Esophagus (tissue), 2 donors: ENCODE data around the gene RASSF4. TPM values are rescaled to one million over a fixed set of nuclear protein-coding genes. Genes with fewer than 3 reads are reported as not detected.

Experiments used
- H3K27ac ChIP-seq, 2 donors: one replicate each; pipeline ENCODE4 v1.5.1; 2013; ENCODE audit warnings: low read depth in 2 of 2, mild to moderate bottlenecking in 2 of 2, inconsistent platforms in 1 of 2, low read length in 1 of 2, moderate library complexity in 1 of 2
- H3K27me3 ChIP-seq, 2 donors: one replicate each; pipeline ENCODE4 v1.6.1; 2013; ENCODE audit warnings: low read length in 2 of 2, control low read depth in 1 of 2, mild to moderate bottlenecking in 1 of 2; ENCODE audit not compliant: insufficient read depth in 2 of 2, control insufficient read depth in 1 of 2
- H3K36me3 ChIP-seq, 2 donors: one replicate each; pipeline ENCODE4 v1.6.1; 2013; ENCODE audit warnings: low read length in 1 of 2; ENCODE audit not compliant: control insufficient read depth in 2 of 2, insufficient read depth in 2 of 2
- H3K4me1 ChIP-seq, 2 donors: one replicate each; pipeline ENCODE4 v1.6.1; 2013; ENCODE audit warnings: low read length in 1 of 2; ENCODE audit not compliant: control insufficient read depth in 2 of 2, insufficient read depth in 2 of 2
- H3K4me3 ChIP-seq, 2 donors: one replicate each; pipeline ENCODE4 v1.5.1; 2013; ENCODE audit warnings: low read length in 2 of 2, mild to moderate bottlenecking in 2 of 2, low read depth in 1 of 2, moderate library complexity in 1 of 2
- H3K9me3 ChIP-seq, 2 donors: one replicate each; pipeline ENCODE4 v1.6.1; 2013; ENCODE audit warnings: mild to moderate bottlenecking in 2 of 2, low read depth in 1 of 2, low read length in 1 of 2, moderate library complexity in 1 of 2; ENCODE audit not compliant: control insufficient read depth in 2 of 2, insufficient read depth in 1 of 2
- WGBS, 2 donors: extraction: QIAGEN DNeasy Blood & Tissue Kit; methylation state at CpG; one replicate each; pipeline ENCODE4 v1.1.7; 2013; 5-methylcytosine and 5-hydroxymethylcytosine counted together
- polyA plus RNA-seq, 2 donors: library from polyadenylated mRNA; stranded (reverse); fragments of 200-250 nt; gene quantifications; one replicate each; pipeline ENCODE4 v1.2.3, GENCODE V29; 2013
- donor health status: healthy with polysubstance abuse.
- donor health status: Bipolar disorder and iron deficiency.

Gene RASSF4
- polyA plus RNA-seq, 2 donors, result 3.6 to 3.7 TPM

DNA sequence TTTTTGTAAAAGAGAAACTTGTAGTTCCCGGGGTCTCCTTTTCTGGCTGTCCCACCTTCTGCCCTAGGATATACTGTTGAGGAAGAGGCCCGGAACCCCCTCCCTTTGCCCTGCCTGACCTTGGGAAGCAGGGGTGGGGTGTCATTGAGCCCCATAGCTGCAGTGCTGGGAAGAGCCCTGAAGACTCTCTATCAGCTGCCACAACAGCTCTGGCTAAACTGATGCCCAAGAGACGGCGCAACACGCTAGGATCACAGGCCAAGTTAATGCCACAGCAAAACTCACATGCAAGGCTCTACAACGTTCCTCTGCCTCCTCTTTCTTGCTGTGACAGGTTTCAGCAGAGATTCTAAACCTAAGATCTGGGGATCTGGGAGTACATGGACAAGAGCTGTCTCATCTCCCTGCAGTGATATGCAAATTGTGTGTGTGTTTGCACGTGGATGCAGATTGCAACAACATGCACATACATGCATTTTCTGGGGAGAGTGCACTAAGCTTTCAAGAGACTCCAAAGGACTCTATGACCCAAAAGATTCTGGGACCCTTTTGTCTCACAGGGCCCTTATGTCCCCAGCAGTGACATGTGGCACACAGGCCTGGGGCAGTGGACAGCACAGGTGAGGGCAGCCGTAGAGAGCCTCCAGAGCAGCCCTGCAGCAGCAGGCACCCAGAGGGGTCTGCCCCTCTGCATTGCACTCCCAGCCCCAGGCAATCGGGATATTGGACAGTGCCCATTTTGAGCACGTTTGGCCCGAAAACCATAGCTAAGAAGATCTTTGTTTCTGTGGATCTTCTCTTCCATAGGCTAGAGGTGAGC is 2.5 kb downstream of the RASSF4 start:
- Histone ChIP-seq H3K27me3 (no peaks in the 10 kb centered on the region), H3K27ac (no peak overlapping the region), H3K9me3 (no peaks in the 10 kb centered on the region), H3K4me3 (no peak overlapping the region), H3K4me1 (peaks cover 3 to 6% of the 10 kb centered on the region in 2 donors), H3K36me3 (no peaks in the 10 kb centered on the region)
- WGBS, 2 donors, result 73% methylated on average over 11 of the region's 11 CpGs

- 82% methylated on average over 19 of the region's 19 CpGs for WGBS, 2 donors
- peaks cover 3 to 5% of the 10 kb centered on the region in 2 donors for H3K4me1 ChIP-seq
- H3K27ac ChIP-seq, result peak overlapping the region; percentile 1 to 25
- no peaks in the 10 kb centered on the region for H3K36me3 ChIP-seq
- no peak overlapping the region for H3K4me3 ChIP-seq
- H3K9me3 ChIP-seq, result no peaks in the 10 kb centered on the region
- no peaks in the 10 kb centered on the region for H3K27me3 ChIP-seq
These were observed 3.5 kb downstream of the RASSF4 start for GRCh38 chr10:44962870-44963738.

DNA sequence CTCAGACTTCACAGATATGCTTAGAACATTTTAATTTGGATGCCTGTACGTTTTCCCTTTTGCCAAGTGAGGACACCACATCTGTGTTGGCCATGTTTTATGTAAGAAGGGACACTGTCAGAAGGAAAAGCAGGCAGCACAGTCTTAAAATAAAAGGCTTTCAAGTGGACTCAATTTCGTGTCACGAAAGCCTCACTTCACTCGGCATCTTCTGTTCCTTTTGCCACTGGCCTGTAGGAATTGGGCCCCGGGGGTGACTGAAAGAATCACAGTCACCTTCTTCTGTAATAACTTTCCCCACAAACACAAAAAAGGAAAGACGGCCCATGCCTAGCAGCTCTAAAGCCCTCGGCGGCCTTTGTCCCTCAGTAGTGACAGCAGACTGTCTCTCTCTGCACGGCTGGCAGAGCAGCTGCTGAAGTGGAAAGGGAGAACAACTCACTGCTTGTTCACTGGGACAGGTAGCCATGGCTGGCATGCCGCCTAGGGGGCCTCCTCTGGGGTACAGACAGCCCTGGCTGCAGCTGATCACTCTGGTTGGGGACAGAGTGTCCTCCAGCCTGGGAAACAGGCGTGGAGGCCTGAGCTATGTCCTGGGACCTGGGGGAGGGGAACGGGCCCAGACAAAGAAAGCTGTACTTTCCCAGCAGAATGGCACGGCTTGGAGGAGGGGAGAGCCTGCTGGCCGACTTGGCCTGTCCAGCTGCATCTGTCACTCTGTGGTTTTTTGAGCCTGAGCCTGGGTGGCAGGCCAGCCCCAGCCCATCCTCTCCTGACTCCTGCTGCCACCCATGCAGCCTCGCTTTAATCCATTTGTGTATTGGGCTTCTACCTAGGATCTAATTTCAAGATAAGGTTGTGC is 4.4 kb downstream of the RASSF4 start:
- Histone ChIP-seq H3K9me3 (peaks cover 0 to 2% of the 10 kb centered on the region in 2 donors), H3K4me1 (peaks cover 4 to 11% of the 10 kb centered on the region in 2 donors), H3K27me3 (no peaks in the 10 kb centered on the region), H3K4me3 (no peak overlapping the region), H3K36me3 (no peaks in the 10 kb centered on the region), H3K27ac (peak overlapping the region in 1 of 2 donors; percentile 30)
- WGBS, 2 donors, result 68 to 74% methylated on average over 15 of the region's 15 CpGs

DNA sequence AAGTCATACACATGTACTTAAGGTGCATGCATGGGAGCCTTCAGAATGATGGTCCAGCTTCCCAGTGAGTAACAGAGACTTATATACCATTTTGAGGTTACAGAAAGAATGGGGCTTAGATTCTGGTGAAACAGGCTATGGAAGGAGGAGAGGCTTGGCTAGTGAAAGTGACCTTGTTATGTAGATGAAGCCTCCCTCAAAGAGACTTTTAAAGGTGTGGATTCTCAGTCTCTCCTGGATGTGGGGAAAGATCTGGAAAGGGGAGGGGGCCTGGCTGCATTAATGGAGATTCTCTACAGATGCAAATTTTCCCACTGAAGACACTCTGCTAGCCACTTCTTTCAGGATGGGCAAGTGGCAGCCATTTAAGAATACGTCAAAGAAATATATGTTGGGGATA is 5.5 kb downstream of the RASSF4 start:
- peaks cover 0 to 2% of the 10 kb centered on the region in 2 donors for H3K9me3 ChIP-seq
- H3K36me3 ChIP-seq, result peaks cover 0 to 4% of the 10 kb centered on the region in 2 donors
- H3K4me3 ChIP-seq, result no peak overlapping the region
- 93 to 95% methylated on average over 1 of the region's 1 CpG for WGBS, 2 donors
- H3K4me1 ChIP-seq, result peaks cover 4 to 9% of the 10 kb centered on the region in 2 donors
- H3K27me3 ChIP-seq, result no peaks in the 10 kb centered on the region
- H3K27ac ChIP-seq, result no peak overlapping the region

- no peak overlapping the region for H3K27ac ChIP-seq
- WGBS, 2 donors, result 75 to 87% methylated on average over 6 of the region's 6 CpGs
- H3K4me1 ChIP-seq, result peaks cover 4 to 9% of the 10 kb centered on the region in 2 donors
These were observed 6.1 kb downstream of the RASSF4 start for GRCh38 chr10:44965651-44966097.

GRCh38 chr10:44966129-44966815 is 6.7 kb downstream of the RASSF4 start:
- no peak overlapping the region for H3K4me3 ChIP-seq
- H3K27ac ChIP-seq, result no peak overlapping the region
- peaks cover 0 to 2% of the 10 kb centered on the region in 2 donors for H3K9me3 ChIP-seq
- H3K4me1 ChIP-seq, result peaks cover 4 to 9% of the 10 kb centered on the region in 2 donors
- H3K27me3 ChIP-seq, result no peaks in the 10 kb centered on the region
- WGBS, 2 donors, result 71 to 76% methylated on average over 8 of the region's 8 CpGs
- H3K36me3 ChIP-seq, result peaks cover 0 to 8% of the 10 kb centered on the region in 2 donors

More at GRCh38 chr10:44965651-44966097, 6.1 kb downstream of the RASSF4 start:
- peaks cover 0 to 7% of the 10 kb centered on the region in 2 donors for H3K36me3 ChIP-seq
- H3K27me3 ChIP-seq, result no peaks in the 10 kb centered on the region
- no peak overlapping the region for H3K4me3 ChIP-seq
- H3K9me3 ChIP-seq, result peaks cover 0 to 2% of the 10 kb centered on the region in 2 donors

DNA sequence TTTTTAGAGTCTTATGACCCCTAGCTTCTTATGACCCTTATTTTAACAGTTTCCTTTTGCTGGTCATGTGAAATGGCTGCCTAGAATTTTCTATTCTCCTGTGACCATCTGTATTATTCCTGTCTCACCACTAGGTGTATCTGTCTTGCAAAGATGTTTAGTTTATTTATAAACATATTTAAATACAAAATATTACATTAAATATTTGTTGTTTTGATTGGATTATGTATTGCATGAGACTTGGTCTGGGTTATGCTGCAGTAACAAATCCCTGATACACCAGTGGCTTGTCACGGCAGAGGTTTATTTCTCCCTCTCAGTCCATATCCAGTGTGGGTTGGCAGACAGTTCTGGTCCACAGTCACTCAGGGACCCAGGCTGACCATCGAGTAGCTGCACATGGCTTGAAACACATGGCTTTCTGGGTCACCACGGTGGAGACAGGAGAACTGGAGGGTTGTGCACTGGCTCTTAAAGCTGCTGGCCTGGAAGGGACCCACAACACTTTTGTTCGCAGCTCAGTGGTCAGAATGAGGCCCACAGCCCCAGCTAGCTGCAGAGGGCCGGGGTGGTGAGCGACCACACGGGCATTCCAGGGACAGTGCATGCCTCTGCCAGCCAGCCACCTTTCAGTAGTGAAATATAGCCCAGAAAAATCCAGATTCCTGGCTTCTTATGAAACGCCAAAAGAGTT is 7.4 kb downstream of the RASSF4 start:
- Histone ChIP-seq H3K27ac (no peak overlapping the region), H3K4me3 (no peak overlapping the region)

DNA sequence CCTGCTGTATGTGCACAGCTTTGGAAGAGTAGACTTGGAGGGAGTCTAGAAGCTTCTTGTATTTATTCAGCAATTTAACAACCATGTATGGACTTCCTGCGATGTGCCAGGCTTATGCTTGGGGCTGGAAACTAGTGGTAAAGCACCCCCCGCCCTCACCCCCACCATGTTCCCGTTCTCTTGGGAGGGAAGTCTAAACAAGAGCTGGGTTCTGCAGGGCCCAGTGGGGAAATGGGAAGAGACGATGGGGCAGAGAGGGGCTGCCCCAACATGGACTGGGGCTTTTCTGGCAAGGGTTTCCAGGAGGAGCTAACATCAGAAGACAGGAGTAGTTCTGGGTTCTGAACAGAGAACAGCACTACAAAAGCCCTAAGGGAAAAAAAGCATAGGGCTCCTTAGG is 8.0 kb downstream of the RASSF4 start:
- Histone ChIP-seq H3K4me1 (peaks cover 0 to 9% of the 10 kb centered on the region in 2 donors), H3K27ac (peak overlapping the region; percentile 1 to 4), H3K27me3 (no peaks in the 10 kb centered on the region), H3K4me3 (no peak overlapping the region), H3K9me3 (peaks cover 0 to 2% of the 10 kb centered on the region in 2 donors), H3K36me3 (peaks cover 0 to 8% of the 10 kb centered on the region in 2 donors)
- 72% methylated on average over 4 of the region's 4 CpGs for WGBS, 2 donors

More for the DNA sequence above, 7.4 kb downstream of the RASSF4 start:
- Histone ChIP-seq H3K4me1 (peaks cover 2 to 9% of the 10 kb centered on the region in 2 donors), H3K36me3 (peaks cover 0 to 8% of the 10 kb centered on the region in 2 donors), H3K27me3 (no peaks in the 10 kb centered on the region), H3K9me3 (peaks cover 0 to 2% of the 10 kb centered on the region in 2 donors)
- WGBS, 2 donors, result 87 to 91% methylated on average over 8 of the region's 8 CpGs
